GM12864 (cell line): Measurements from ENCODE around the gene SELL.
"Not testable (repeated sequence)": the region's sequence is repeated elsewhere in the genome, so short reads cannot be mapped to it uniquely, and the experiment has no call there.

Experiments used
- DNase-seq: peaks from one replicate; pipeline ENCODE4 v3.0.0-alpha.2; 2011; ENCODE audit warnings: low read depth
- H3K4me3 ChIP-seq: 2 replicates; pipeline ENCODE4 v1.5.1; 2011; ENCODE audit warnings: mild to moderate bottlenecking, low read depth, low read length, control low read depth
- CTCF ChIP-seq: IDR thresholded peaks from 2 replicates; pipeline ENCODE4 v1.5.1; 2011; ENCODE audit warnings: low read depth, mild to moderate bottlenecking, moderate library complexity, low read length, control low read depth, inconsistent platforms; ENCODE audit errors: missing control alignments

The SELL gene

DNA sequence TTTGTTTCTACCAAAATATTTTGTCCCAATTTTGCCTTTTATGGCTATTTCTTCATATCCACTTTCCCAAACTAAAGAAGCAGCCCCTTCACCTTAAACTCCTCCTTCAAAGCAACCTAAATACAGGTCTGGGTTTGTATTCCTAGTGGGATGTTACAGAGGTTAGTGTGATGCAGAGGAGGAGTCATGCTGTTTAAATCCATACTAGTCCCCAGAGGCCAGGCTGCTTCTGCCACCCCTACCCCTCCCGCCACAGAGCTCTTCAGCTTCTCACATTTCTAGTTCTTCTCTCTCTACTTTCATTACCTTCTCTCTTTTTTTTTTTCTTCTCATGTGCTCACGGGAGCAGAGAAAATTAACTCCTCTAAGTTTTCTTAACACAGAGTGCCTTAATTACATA, 29.3 kb downstream of the SELL start:
- TF ChIP-seq CTCF, result no peak
- no peak overlapping the region for H3K4me3 ChIP-seq
- no peak for DNase-seq

GRCh38 chr1:169681140-169681539, 30.3 kb downstream of the SELL start:
- no peak for TF ChIP-seq CTCF
- no peak overlapping the region for H3K4me3 ChIP-seq
- DNase-seq, result no peak

- DNase-seq, result peak; percentile 42
Observed at GRCh38 chr1:169680377-169681019, 30.9 kb downstream of the SELL start.

DNA sequence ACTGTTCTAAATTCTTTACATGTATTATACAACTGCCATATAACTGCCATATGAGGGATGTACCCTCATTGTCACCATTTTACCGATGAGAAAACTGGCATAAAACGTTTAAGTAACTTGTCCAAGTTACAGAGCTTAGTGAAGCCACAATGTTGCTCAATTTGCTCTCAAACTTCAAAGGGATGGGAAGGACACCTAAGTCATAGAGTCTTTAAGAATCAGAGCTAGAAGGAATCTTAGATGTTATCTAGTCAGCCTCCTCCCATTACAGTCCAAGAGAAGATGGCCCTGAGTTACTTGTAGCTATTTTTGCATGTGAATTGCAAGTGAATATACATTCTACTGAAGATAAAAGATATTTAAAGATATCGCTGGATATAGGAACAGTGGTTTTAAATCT, 31.7 kb downstream of the SELL start:
- TF ChIP-seq CTCF, result no peak
- H3K4me3 ChIP-seq, result no peak overlapping the region
- DNase-seq, result no peak

More at GRCh38 chr1:169680377-169681019, 30.9 kb downstream of the SELL start:
- H3K4me3 ChIP-seq, result no peak overlapping the region
- no peak for TF ChIP-seq CTCF

DNA sequence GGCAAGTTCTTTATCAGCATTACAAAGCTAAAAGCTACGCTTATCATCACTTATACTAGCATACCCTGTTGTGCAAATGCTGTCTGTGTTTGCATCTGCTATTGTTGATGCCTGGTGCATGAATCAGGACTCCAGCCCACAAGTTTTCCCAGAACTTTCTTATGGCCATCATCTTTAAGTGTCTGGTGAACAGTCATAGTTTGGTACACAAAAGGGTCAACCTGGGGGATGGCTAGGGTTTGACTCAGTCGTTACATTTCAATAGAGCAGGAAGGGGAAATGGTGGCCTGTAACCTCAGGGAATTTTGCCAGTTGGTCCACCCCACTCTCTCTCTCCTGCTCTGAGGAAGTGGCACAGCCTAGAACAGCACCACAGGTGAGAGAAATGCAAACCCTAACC, 35.4 kb downstream of the SELL start:
- no peak for TF ChIP-seq CTCF
- no peak for DNase-seq
- H3K4me3 ChIP-seq, result no peak overlapping the region

GRCh38 chr1:169670836-169671235, 40.6 kb downstream of the SELL start:
- no peak overlapping the region for H3K4me3 ChIP-seq
- DNase-seq, result no peak
- no peak for TF ChIP-seq CTCF

- H3K4me3 ChIP-seq, DNase-seq: not testable (repeated sequence)
Observed at GRCh38 chr1:169670244-169670643, 41.2 kb downstream of the SELL start.

DNA sequence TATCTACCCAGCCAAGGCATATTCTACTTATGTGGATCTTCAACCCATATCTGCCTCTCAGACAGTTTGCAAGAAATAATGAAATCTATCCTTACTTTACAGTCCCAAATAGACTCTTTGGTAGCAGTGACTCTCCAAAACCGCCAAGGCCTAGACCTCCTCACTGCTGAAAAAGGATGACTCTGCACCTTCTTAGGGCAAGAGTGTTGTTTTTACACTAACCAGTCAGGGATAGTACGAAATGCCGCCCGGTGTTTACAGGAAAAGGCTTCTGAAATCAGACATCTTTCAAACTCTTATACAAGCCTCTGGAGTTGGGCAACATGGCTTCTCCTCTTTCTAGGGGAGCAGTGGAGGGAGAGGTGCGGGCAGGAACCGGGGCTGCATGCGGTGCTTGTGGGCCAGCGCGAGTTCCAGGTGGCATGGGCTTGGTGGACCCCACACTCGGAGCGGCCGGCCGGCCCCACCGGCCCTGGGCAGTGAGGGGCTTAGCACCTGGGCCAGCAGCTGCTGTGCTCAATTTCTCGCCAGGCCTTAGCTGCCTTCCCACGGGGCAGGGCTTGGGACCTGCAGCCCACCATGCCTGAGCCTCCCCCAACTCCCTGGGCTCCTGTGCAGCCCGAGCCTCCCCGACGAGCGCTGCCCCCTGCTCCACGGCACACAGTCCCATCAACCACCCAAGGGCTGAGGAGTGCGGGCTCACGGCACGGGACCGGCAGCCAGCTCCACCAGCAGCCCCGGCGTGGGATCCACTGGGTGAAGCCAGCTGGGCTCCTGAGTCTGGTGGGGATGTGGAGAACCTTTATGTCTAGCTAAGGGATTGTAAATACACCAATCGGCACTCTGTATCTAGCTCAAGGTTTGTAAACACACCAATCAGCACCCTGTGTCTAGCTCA, 43.5 kb downstream of the SELL start:
- not testable (repeated sequence) for H3K4me3 ChIP-seq, DNase-seq

DNA sequence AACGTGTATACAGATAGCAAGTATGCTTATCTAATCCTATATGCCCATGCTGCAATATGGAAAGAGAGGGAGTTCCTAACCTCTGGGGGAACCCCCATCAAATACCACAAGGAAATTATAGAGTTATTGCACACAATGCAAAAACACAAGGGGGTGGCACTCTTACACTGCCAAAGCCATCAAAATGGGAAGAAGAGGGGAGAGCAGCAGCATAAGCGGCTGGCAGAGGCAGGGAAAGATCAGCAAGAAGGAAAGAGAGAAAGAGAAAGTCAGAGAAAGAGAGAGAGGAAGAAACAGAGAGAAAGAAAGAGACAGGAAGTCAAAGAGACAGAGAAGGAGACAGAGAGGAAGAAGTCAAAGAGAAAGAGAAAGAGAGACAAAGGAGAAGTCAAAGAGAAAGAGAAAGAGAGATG, 44.2 kb downstream of the SELL start:
- not testable (repeated sequence) for H3K4me3 ChIP-seq, DNase-seq

DNA sequence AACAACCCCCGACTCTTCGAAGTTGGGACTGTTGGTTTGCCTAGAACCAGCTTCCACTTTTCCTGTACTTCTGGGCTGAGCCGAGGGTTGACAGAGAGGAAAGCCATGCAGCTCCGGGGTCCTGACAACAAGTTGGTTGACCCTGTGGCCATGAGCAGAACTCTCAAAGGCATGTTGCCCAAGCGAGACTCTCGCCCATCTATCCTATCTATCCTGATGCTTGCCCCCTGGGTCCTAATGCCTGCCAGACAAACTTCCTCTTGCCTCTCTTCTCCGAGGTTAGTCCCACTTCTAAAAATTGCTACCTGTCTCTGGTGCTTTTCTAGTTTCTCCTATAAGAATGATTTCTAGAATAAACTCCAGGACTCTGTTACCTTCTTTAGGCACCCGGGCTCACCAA, 48.7 kb downstream of the SELL start:
- DNase-seq, H3K4me3 ChIP-seq: not testable (repeated sequence)

DNA sequence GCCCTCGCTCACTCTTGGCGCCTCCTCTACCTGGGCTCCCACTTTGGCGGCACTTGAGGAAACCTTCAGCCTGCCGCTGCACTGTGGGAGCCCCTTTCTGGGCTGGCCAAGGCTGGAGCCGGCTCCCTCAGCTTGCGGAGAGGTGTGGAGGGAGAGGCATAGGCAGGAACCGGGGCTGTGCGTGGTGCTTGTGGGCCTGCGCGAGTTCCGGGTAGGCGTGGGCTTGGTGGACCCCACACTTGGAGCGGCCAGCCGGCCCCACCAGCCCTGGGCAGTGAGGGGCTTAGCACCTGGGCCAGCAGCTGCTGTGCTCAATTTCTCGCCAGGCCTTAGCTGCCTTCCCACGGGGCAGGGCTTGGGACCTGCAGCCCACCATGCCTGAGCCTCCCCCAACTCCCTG, 50.4 kb downstream of the SELL start:
- not testable (repeated sequence) for DNase-seq, H3K4me3 ChIP-seq
